Bronchial epithelial cell (primary cell): ENCODE data around the gene RPLP1. TPM values are rescaled to one million over a fixed set of nuclear protein-coding genes. Genes with fewer than 3 reads are reported as not detected.
"Not testable (repeated sequence)": the region's sequence is repeated elsewhere in the genome, so short reads cannot be mapped to it uniquely, and the experiment has no call there.

Experiments
- DNase-seq: peaks from one replicate; pipeline ENCODE4 v3.0.0-alpha.2; 2010; ENCODE audit warnings: low read depth
- FAIRE-seq: peaks from 2 replicates; lab custom pipeline; 2011; peaks lifted over from hg19 to GRCh38; lab: Jason Lieb, UNC
- H3K27me3 ChIP-seq: 2 replicates; pipeline ENCODE4 v1.5.1; 2011; ENCODE audit warnings: low read length; ENCODE audit not compliant: control insufficient read depth, insufficient read depth
- H3K36me3 ChIP-seq: 2 replicates; pipeline ENCODE4 v1.5.1; 2011; ENCODE audit warnings: low read length; ENCODE audit not compliant: control insufficient read depth, insufficient read depth
- H3K4me3 ChIP-seq: 2 replicates; pipeline ENCODE4 v1.5.1; 2011; ENCODE audit warnings: mild to moderate bottlenecking, low read depth, low read length, control low read depth
- CTCF ChIP-seq: IDR thresholded peaks from 2 replicates; pipeline ENCODE4 v1.5.1; 2011; ENCODE audit warnings: mild to moderate bottlenecking, moderate library complexity, low read length, control low read depth, inconsistent platforms; ENCODE audit not compliant: insufficient read depth, severe bottlenecking
- total RNA-seq: library from RNA; depleted of rRNA; stranded (reverse); fragments of >200 nt; gene quantifications from 2 replicates; pipeline ENCODE4 v1.2.1, GENCODE V29; 2014

Gene RPLP1
- total RNA-seq, 1 donor from 2014 or later = 47.4 TPM

DNA sequence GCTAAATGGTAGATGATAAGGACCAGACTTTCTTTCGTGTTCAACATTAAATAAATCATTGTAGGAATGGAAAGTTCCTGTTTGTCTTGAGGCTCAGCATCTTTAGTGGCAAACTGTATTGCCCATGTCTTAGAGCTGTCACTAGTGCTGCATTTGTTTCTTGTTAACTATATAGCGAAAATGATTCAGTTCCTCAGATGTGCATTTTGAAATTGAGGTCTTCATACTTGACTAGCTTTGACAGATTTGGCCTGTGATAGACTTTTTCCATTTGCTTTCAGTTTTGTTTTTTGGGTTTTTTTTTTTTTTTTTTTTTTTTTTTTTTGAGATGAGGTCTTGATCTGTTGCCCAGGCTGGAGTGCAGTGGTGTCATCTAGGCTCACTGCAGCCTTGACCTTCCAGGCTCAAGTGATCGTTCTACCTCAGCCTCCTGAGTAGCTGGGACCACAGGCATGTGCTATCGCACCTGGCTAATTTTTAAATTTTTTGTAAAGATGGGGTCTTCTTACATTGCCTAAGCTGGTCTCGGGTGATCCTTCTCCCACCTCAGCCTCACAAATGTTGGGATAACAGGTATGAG is 9.5 kb upstream of the RPLP1 start:
- no peak for TF ChIP-seq CTCF
- H3K4me3 ChIP-seq = no peak overlapping the region
- DNase-seq = no peak
- H3K27me3 ChIP-seq = no peaks in the 10 kb centered on the region
- peaks cover 2% of the 10 kb centered on the region for H3K36me3 ChIP-seq
- FAIRE-seq = no peak

DNA sequence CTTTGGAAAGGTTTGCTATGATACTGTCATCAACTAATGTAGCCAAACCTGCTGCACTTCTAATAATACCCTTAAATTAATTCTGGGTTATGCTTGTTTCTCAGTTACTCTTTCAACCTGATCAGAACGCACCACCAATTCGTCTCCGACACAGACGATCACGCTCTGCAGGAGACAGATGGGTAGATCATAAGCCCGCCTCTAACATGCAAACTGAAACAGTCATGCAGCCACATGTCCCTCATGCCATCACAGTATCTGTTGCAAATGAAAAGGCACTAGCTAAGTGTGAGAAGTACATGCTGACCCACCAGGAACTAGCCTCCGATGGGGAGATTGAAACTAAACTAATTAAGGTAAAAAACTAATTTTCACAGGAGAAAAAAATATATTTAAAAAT is 7.9 kb upstream of the RPLP1 start:
- no peak for DNase-seq
- no peaks in the 10 kb centered on the region for H3K27me3 ChIP-seq
- H3K36me3 ChIP-seq = peaks cover 2% of the 10 kb centered on the region
- no peak overlapping the region for H3K4me3 ChIP-seq
- FAIRE-seq = no peak
- TF ChIP-seq CTCF = no peak

- H3K27me3 ChIP-seq = no peaks in the 10 kb centered on the region
- TF ChIP-seq CTCF = no peak
- no peaks in the 10 kb centered on the region for H3K36me3 ChIP-seq
- H3K4me3 ChIP-seq = no peak overlapping the region
- DNase-seq = no peak
- FAIRE-seq = no peak
Measured at GRCh38 chr15:69446953-69447352, 5.7 kb upstream of the RPLP1 start.

DNA sequence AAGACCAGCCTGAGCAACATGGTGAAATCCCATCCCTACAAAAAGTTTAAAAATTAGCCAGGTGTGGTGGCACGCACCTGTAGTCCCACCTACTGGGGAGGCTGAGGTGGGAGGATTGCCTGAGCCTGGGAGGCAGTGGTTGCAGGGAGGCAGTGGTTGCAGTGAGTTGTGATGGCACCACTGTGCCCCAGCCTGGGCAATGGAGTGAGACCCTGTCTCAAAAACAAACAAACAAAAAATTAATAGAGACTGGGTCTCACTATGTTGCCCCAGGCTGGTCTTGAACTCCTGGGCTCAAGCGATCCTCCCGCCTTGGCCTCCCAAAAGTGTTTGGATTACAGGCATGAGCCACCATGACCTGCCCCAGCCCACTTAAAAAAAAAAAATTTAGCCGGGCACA is 2.4 kb upstream of the RPLP1 start:
- not testable (repeated sequence) for FAIRE-seq, H3K27me3 ChIP-seq, H3K36me3 ChIP-seq, H3K4me3 ChIP-seq, DNase-seq

GRCh38 chr15:69450968-69451695 is 1.5 kb upstream of the RPLP1 start:
- no peak for FAIRE-seq
- H3K4me3 ChIP-seq = no peak overlapping the region

More at GRCh38 chr15:69450968-69451695, 1.5 kb upstream of the RPLP1 start:
- Histone ChIP-seq H3K36me3 (peaks cover 5% of the 10 kb centered on the region), H3K27me3 (no peaks in the 10 kb centered on the region)
- no peak for DNase-seq
- TF ChIP-seq CTCF = no peak
